HG02610 (cell line): ENCODE data around the gene IL2RG.

ENCODE experiments used
- ATAC-seq: cut with Tn5 transposase; IDR thresholded peaks from one replicate; pipeline ENCODE4 v1.9.1; 2021; ENCODE audit warnings: mild to moderate bottlenecking, moderate library complexity; ENCODE audit not compliant: unreplicated experiment

The IL2RG gene

DNA sequence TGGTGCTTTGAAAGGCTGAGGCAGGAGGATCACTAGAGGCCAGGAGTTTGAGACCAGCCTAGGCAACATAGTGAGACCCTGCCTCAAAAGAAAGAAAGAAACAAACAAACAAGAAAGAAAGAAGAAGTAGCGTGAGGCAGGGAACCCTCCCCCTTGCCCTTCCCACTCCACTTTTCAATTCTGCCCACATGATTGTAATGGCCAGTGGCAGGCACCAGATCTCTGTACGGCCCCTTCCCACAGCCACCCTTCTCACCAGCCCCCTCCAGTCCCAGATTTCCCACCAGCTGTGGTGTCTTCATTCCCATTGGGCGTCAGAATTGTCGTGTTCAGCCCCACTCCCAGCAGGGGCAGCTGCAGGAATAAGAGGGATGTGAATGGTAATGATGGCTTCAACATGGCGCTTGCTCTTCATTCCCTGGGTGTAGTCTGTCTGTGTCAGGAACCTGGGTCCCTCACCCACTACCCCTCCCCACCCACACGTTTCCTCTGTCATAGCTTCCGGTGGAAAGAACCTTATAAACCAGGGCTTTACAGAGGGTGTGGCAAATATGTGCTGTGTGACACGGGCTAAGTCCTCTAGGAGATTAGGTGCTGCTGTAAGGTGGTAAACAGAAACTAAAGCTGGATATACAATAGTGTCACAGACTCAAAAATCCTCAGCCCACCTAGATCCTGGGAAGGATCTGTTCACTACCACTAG is at the start of gene IL2RG:
Gene IL2RG, minus strand, starts transcription at position 437 of the 703 bp plus-strand sequence. Its CDS starts 38 bp downstream, at position 399.
- peak; percentile 95 for ATAC-seq

DNA sequence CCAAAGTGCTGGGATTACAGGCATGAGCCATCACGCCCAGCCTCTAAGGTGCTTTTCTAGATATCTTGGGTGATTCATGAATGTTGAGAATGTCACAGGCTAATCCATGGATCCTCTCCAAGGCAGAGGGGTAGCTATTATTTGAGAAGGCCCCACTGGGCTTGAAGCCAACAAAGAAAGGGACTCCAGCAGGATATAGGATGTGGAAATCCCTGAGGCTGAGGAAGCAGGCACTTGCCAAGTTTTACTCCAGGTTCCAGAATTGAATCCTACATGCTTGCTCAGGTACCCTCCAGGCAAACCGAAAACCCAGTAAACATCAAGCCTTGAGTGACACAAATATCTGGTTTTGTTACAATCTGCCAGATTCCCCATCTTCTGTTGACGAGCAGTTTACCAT is 49.1 kb upstream of the IL2RG start:
- no peak for ATAC-seq

DNA sequence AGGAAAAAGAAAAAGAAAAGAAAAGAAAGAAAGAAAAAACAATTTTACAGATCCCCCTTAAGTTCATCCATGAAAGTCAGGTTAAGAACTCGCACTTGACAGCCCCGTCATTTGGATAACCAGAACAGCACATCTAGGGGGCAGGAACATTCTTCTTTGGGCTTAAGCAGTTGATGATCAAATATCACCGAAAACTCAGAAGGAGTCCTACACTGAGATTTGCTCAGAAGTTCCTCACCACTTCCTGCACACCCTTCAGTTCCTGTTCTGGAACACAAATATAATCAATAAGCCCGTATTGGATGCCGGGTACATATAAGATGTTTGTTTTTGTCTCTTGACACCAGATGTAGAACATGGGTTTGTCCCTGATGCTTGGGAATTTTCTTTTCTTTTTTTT is 48.0 kb upstream of the IL2RG start:
- no peak for ATAC-seq

DNA sequence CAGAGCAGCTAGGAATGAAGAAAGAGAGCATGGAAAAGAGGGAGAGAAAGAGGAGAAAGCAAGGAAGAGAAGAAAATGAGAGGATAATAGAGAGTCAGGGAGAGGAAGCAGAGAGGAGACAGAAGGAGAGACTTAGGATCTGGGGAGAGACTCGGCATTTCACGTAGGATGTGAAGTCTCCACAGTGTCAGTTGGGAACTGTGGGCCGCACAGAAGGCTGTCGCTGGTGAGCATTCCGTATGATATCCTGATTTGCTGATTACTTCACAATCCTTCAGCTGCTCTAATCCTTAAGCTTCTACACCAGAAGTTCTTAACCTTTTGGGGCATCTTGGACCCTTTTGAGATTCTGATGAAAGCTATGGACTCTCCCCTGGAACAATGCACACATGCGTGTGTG is 47.2 kb upstream of the IL2RG start:
- ATAC-seq, result no peak

DNA sequence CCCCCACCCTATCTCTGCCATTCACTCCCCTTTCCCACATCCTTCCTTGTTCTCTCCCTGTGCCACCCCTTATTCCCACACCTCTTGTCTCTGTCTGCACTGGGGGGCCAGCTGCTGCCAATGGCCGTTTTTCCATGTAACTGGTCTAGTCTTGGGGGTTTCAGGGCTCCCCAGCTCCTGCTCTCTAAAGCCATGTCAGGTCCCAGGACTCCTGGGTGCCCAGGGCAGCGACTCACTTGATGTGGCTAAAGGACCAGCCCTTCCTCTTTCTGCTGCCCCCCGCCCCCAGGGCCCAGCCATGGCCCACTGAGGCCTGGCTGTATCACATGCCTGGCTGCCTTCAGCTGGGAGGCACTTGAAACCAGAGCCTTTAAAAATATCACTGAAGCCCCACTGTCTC is 43.3 kb upstream of the IL2RG start:
- no peak for ATAC-seq

DNA sequence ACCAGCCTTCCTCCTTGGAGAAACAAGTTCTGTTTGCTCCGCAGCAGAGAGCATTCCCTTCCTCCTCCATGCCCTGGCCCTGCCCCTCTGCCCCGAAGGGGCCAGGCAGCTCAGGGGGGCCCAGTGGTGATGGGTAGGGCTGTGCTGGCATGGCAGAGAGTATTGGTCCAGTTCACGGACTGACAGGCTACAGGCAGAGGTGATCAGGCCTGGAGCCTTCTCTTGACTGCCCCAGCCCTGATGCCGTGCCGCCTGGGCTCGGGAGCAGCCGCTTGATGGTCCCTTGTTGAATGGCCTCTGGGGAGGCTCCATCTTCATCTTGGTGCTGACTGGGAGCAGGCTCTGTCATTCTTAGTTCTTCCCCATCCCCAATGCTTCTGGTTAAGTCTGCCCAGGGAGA is 42.8 kb upstream of the IL2RG start:
- ATAC-seq, result no peak

DNA sequence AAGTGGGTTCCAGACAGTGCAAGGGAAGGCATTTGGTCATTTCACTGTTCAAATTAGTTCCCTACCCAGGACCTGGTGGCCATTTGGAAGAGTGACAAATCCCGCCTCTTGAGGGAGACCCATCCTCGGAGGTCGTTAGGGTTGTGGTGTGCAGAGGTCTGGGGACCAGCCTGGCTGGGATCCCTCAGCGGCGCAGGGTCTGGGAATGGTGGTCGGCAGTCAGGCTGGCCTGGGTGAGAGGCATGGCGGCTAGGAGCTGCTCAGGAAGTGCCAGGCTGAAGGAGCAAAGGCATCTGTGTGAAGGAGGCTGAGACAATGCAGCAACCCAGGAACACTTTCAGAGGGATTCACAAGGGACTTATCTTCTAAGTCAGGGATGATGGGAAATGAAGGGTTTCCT is 40.0 kb upstream of the IL2RG start:
- no peak for ATAC-seq

DNA sequence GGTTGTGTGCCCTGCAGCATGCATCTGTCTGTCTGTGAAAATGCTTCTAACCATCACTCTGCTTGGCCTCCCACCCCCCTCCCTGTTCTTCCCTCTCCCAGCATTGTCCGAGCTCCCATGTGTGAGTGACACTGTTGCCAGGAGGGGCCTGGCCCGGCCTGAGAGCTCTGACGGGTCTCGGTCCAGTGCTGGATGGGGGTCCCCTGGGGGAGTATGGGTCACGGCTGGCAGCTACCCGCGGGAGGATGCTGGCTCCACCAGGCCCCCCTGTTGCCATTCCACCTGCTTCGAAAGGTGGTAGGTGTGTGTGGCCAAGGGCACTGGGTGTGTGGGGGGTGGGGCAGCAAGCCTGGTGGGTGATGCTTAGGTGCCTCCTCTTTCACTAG is 36.9 kb upstream of the IL2RG start:
- no peak for ATAC-seq

DNA sequence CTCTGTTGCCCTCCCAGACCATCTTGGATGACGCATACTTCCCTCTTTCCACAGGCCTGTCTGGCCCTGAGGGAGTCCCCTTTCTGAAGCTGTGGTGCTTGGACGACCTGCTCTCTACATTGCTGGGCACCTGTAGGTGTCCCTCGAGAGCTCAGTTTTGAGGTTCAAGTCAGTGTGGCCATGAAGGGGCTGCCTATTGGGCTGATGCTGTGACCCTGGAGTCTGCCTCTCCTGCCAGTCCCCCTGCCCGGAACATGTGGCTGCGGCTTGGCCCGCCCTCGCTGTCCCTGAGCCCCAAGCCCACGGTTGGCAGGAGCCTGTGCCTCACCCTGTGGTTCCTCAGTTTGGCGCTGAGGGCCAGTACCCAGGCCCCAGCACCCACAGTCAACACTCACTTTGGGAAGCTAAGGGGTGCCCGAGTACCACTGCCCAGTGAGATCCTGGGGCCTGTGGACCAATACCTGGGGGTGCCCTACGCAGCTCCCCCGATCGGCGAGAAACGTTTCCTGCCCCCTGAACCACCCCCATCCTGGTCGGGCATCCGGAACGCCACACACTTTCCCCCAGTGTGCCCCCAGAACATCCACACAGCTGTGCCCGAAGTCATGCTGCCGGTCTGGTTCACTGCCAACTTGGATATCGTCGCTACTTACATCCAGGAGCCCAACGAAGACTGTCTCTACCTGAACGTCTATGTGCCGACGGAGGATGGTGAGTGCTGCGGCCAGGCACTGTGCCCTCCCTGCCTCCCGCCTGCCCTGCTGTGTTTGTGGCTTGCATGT is 36.3 kb upstream of the IL2RG start:
- ATAC-seq, result no peak

DNA sequence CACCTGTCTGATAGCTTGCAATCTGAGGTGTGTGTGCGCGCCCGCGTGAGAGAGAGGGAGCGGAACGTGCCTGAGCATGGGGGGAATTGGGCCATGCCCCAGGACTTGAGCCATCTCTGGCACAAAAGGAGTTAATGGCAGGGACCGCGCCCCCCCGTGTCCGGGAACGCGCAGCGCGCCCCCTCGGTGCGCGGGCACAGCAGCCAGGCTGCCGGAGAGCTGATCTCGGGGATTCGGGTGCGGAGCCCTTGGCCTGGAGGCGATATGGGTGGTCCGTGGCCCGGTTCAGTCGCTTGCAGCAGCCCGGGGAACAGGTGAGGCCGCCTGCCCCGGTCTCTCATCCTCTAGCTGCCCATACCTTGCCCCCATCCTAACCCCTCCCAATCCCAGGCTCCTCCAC is 33.3 kb upstream of the IL2RG start, which contains the start of gene NLGN3:
Gene NLGN3, plus strand, starts transcription at position 191 of the 400 bp plus-strand sequence. CDS start 2,909 bp downstream, outside the sequence.
- ATAC-seq, result no peak

DNA sequence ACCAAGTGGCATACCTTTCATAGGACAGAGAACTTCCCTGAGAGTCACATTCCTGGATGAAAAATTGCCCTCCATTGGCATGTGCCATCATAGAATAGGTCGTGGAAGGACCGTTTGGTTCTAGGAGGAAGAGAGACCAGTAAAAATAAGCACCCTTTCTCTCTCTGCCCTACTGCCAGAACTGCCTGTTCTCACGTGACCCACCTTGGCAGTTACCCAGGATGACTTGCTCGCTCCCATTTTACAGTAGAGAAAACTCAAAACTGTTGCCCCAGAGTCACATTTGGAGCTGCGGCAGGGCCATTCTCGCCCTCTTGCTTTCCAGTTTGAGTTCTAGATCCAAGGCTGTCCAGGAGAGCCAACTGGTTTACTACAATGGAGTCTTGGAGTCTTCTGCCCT is 32.1 kb upstream of the IL2RG start:
- no peak for ATAC-seq

DNA sequence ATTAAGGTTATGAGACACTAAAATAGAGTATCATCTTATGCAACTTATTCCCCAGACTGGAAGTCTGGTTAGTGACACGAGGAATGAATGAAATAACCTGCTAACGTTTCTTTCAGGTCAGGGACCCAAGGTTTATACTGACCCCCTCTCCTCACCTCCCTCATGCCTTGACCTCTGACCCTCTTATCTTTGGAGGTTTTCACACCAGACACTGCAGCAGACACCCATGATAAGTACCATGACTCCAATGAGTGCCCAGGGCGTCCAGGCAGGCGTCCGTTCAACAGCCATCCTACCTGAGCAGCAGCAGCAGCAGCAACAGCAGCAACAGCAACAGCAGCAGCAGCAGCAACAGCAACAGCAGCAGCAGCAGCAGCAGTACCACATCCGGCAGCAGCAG is 29.1 kb upstream of the IL2RG start:
- ATAC-seq, result no peak

DNA sequence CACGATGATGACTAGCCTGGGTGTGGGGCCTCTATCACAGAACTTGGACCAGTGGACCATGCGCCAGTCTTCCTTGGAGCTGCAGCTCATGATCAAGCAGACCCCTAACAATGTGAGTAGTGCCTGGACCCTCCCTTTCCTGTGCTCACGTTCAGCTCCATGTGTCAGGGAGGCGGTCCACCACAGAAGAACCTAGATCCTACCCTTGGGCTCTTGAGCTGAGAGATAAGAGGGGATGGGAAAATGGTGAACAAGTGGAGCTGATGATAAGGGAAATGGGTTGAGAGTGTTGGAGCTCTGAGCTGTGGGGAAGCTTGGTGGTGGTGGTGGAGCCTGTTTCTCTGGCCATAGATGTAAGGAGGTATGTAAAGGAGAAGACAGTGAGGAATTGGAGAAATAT is 20.1 kb upstream of the IL2RG start:
- ATAC-seq, result no peak

DNA sequence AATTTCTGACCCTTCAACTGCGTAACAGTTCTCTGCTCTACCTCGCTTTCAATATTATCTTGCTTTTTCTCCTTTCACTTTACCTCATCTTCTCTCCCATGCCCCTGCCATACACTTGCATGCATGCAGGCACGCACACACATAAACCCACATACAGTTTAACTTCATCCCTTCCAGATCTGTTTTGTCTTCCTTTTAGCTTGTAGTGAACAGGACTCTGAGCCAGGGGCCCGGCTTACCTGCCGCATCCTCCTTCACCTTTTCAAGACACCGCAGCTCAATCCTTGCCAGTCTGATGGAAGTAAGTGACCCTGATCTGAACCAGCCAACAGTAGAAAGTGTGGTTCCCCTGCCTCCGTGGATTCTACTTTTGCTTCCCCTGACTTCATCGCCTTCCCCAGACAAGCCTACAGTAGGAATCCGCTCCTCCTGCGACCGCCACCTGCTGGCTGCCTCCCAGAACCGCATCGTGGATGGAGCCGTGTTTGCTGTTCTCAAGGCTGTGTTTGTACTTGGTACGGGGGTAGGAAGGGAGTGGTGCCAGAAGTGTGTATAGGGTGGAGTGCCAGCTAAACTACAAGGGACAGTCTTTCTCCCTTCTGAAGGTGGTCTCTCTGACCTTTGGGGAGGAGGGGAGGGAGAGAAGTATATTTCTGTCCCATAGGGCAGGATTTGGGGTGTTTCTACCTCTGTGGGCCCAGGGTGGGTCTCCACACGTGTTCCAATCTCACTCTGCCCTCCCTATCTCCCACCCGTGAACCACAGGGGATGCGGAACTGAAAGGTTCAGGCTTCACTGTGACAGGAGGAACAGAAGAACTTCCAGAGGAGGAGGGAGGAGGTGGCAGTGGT is 17.8 kb upstream of the IL2RG start:
- ATAC-seq, result no peak

DNA sequence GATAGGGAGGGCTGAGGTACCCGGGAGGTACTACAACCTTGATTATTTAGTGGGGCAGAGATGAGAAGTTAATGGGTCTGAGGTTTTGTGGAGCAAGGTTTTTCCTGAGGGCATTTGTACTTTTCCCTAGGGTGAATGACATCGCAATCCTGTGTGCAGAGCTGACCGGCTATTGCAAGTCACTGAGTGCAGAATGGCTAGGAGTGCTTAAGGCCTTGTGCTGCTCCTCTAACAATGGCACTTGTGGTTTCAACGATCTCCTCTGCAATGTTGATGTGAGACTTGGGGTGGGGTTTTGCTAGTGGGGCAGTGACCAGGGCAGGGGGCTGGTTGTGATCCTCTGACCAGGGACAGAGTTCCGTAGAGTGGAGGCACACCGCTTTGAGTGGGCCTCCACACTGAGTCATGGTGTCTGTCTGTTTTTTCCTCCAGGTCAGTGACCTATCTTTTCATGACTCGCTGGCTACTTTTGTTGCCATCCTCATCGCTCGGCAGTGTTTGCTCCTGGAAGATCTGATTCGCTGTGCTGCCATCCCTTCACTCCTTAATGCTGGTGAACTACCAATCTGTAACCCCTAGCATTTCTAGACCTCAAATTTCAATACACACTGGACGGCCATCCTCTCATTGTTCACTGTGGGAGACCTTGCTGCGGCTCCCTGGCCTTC is 16.9 kb upstream of the IL2RG start:
- ATAC-seq, result no peak

DNA sequence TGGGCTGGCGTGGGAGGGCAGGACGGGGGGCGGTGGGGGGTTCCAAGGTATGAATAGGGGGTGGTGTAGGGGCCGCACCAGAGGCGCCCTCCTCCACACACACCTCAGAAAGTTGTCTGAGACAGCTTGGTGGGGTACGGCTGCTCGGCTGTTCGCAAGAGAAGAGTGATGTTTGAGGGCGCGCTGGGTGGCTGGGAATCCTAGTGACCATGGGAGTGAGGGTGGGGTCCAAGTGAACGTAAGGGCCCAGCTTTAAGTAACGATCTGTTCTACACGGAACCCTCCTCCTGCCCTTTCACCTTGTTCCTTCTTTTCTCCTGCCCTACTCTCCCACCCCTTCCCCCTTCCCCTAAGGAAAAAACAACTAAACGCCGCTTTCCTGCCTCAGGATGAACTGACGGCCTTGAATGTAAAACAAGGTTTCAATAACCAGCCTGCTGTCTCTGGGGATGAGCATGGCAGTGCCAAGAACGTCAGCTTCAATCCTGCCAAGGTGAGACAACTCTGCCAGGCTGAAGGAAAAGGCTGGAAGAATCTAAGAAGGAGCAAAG is 7.7 kb upstream of the IL2RG start:
- ATAC-seq, result no peak

DNA sequence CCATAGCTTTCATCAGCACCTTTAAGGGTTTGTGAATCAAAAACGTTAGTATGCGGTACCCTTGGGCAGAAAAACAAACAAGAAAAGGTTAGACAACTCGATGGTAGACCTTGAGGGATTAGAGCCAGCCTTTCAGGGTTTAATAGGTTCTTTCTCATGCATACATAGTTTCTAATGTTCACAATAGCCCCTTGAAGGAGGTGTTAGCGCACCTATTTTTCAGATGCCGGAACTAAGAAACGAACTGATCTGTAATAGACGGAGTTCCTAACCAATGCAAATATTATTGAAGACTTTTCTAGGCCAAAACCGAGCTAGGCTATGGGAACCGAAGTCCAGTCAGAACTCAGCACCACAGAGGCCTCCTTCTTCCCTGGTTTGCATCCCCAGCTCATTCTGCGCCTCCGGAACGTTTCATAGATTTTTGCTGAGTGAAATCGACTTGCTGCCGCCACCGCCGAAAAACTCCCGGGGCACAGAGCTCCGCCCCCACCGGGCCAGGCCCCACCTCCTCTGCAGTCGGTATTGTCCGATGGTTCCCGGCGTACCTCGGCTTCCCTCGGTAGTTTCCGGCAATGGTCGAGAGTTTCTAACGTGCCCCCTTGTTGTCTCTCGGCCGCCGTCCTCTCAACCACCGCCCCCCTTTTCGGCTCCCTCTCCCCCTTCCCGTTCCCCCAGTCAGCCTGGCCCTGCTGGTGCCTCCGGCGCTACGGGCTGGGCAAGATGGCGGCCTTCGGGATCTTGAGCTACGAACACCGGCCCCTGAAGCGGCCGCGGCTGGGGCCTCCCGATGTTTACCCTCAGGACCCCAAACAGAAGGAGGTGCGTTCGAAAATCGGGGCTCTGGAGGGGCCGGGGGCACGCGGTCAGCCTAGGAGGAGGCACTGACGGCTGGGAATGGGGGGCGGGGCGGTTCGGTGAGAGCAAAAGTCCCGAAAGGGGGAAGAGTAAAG is 6.9 kb upstream of the IL2RG start, which contains the start of gene MED12:
Gene MED12, plus strand, starts transcription at position 565 of the 953 bp plus-strand sequence. Its CDS starts 159 bp downstream, at position 724.
- peak; percentile 97 for ATAC-seq

DNA sequence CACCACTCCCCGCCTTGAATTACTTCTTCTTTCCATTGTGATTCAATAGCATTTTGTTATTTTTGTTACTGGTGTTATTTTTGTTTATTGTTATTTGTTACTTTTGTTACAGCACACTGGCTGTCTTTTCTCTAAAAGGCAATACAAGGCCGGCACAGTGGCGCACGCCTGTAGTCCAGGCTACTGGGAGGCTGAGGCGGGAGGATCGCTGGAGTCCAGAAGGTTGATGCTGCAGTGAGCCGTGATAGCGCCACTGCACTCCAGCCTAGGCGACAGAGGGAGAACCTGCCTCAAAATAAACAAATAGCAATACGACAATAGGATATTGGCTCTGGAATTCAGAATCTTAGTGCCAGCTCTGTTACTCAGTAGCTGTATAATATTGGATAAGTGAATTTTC is 6.0 kb upstream of the IL2RG start:
- ATAC-seq, result no peak

DNA sequence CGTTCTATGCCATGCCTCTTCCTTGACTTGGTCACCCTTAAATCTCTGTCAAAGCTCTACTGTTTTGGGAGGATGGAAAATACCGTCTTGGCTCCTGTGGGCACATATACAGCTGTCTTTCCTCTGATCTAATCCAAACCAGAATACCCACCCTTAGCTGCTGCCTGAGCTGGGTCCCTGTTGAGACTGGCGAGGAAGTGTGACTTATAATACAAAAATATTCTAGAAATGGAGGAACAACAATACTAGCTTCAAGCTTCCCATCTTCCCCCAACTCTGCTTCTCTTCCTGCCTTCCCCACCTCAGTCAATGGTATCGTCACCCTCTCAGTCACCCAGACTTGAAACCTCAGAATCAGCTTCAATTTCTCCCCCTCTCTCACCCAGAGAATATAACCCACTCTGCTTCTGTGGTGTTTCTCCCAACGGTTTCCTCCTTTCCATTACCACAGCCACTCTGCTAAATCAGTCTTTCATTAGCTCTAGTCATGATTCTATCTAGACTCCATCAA is 599 bp upstream of the IL2RG start:
- ATAC-seq, result peak; percentile 28
